ENCODE measurements around the gene BRIX1.

Gene BRIX1

GRCh38 chr5:34870382-34870781, 45.1 kb upstream of the BRIX1 start:
- TF ChIP-seq, protein P1, sequence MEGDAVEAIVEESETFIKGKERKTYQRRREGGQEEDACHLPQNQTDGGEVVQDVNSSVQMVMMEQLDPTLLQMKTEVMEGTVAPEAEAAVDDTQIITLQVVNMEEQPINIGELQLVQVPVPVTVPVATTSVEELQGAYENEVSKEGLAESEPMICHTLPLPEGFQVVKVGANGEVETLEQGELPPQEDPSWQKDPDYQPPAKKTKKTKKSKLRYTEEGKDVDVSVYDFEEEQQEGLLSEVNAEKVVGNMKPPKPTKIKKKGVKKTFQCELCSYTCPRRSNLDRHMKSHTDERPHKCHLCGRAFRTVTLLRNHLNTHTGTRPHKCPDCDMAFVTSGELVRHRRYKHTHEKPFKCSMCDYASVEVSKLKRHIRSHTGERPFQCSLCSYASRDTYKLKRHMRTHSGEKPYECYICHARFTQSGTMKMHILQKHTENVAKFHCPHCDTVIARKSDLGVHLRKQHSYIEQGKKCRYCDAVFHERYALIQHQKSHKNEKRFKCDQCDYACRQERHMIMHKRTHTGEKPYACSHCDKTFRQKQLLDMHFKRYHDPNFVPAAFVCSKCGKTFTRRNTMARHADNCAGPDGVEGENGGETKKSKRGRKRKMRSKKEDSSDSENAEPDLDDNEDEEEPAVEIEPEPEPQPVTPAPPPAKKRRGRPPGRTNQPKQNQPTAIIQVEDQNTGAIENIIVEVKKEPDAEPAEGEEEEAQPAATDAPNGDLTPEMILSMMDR (IDR thresholded peaks at IDR 0.05): no peak
- no peak for DNase-seq
- peaks cover 14% of the 10 kb centered on the region for H3K9me3 Mint-ChIP-seq
- H3K4me3 Mint-ChIP-seq: no peak overlapping the region
- peaks cover 15% of the 10 kb centered on the region for H3K36me3 Mint-ChIP-seq (ENCODE audit: low read depth)
- peaks cover 4% of the 10 kb centered on the region for H3K27me3 Mint-ChIP-seq (ENCODE audit: low read depth, poor library complexity)
- H3K27ac Mint-ChIP-seq: no peak overlapping the region
- peaks cover 10% of the 10 kb centered on the region for H3K4me1 Mint-ChIP-seq

- no peaks in the 10 kb centered on the region for H3K4me1 Mint-ChIP-seq
- peaks cover 4% of the 10 kb centered on the region for H3K27me3 Mint-ChIP-seq (ENCODE audit: low read depth, poor library complexity)
- H3K4me3 Mint-ChIP-seq: no peak overlapping the region
- no peak for DNase-seq
- TF ChIP-seq, protein P1 (IDR thresholded peaks at IDR 0.05): no peak
- no peak overlapping the region for H3K27ac Mint-ChIP-seq
- peaks cover 9% of the 10 kb centered on the region for H3K36me3 Mint-ChIP-seq (ENCODE audit: low read depth)
- peaks cover 35% of the 10 kb centered on the region for H3K9me3 Mint-ChIP-seq
Observed at GRCh38 chr5:34876275-34876674, 39.2 kb upstream of the BRIX1 start.

DNA sequence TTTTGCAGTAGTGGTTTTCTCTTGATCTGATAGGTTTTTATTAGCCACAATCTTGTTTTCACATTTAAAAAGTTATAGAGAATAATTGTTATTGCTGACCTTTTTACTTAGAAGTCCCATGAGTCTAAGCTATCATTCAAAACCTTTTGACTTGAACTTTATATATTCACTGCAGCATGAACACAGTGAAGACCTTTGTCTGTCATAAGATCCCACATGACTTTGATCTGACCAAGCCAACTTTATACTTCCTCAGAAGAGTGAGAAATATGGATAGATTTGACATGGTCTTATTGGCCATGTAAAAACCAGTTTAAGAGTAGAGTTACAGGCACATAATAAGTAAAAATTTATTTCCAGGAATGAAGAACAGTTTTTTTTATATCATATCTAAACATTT, 34.3 kb upstream of the BRIX1 start:
- Mint-ChIP-seq H3K27me3 (ENCODE audit: low read depth, poor library complexity) (no peaks in the 10 kb centered on the region), H3K4me3 (no peak overlapping the region), H3K36me3 (ENCODE audit: low read depth) (peaks cover 2% of the 10 kb centered on the region), H3K4me1 (no peaks in the 10 kb centered on the region), H3K27ac (no peak overlapping the region), H3K9me3 (peaks cover 19% of the 10 kb centered on the region)
- no peak for DNase-seq
- TF ChIP-seq, protein P1 (IDR thresholded peaks at IDR 0.05): no peak

DNA sequence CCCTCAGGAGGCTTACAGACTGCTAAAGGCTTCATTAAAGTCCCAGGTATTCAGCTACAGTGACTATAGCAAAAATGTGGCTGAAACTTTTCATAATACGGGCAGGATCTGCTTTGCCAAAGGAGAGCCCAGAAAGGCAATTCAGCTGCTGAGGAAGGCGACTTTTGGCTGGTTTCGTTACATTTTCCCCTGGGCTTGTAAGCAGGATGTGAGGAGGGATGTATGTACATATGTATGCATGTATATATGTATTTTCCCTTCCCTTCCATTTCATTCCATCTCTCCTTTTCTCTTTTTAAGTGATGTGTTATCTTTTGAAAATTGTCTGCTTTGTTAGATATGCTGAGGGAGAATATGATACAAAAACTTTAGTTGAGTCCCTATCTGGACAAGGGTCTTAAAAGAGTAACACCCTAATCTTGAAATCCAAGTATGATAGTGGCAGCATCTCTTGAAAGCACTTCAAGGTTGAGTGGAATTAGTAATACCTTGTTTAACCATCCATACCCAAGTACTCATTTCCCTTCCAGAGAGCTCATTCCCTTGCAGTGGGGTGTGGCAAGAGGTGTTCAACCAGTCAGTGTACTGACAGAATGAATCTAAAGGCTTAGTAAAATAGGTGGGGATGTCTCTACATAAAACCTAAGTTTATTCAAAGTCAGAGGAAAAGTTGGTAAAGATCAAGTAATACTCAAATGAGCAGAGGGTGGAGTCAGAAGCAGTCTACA, 29.0 kb upstream of the BRIX1 start:
- H3K4me3 Mint-ChIP-seq: no peak overlapping the region
- H3K36me3 Mint-ChIP-seq (ENCODE audit: low read depth): no peaks in the 10 kb centered on the region
- DNase-seq: no peak
- H3K27me3 Mint-ChIP-seq (ENCODE audit: low read depth, poor library complexity): peaks cover 9% of the 10 kb centered on the region
- H3K27ac Mint-ChIP-seq: no peak overlapping the region
- H3K4me1 Mint-ChIP-seq: no peaks in the 10 kb centered on the region
- TF ChIP-seq, protein P1 (IDR thresholded peaks at IDR 0.05): no peak
- no peaks in the 10 kb centered on the region for H3K9me3 Mint-ChIP-seq

- Mint-ChIP-seq H3K4me3 (no peak overlapping the region), H3K27me3 (ENCODE audit: low read depth, poor library complexity) (peaks cover 9% of the 10 kb centered on the region), H3K4me1 (peaks cover 9% of the 10 kb centered on the region), H3K36me3 (ENCODE audit: low read depth) (no peaks in the 10 kb centered on the region), H3K27ac (no peak overlapping the region), H3K9me3 (no peaks in the 10 kb centered on the region)
- DNase-seq: no peak
- TF ChIP-seq, protein P1 (IDR thresholded peaks at IDR 0.05): no peak
Observed at GRCh38 chr5:34889394-34889793, 26.1 kb upstream of the BRIX1 start.

- H3K36me3 Mint-ChIP-seq (ENCODE audit: low read depth): no peaks in the 10 kb centered on the region
- H3K27me3 Mint-ChIP-seq (ENCODE audit: low read depth, poor library complexity): peaks cover 8% of the 10 kb centered on the region
- no peak overlapping the region for H3K4me3 Mint-ChIP-seq
- H3K9me3 Mint-ChIP-seq: no peaks in the 10 kb centered on the region
- TF ChIP-seq, protein P1 (IDR thresholded peaks at IDR 0.05): no peak
- DNase-seq: no peak
- H3K4me1 Mint-ChIP-seq: peaks cover 9% of the 10 kb centered on the region
- H3K27ac Mint-ChIP-seq: no peak overlapping the region
Observed at GRCh38 chr5:34891981-34892380, 23.5 kb upstream of the BRIX1 start.
